ENCODE results near the gene PARP12.

PARP12 gene

GRCh38 chr7:140015471-140015970, 47.2 kb downstream of the PARP12 start:
- DNase-seq (ENCODE audit: low read depth), result no peak

DNA sequence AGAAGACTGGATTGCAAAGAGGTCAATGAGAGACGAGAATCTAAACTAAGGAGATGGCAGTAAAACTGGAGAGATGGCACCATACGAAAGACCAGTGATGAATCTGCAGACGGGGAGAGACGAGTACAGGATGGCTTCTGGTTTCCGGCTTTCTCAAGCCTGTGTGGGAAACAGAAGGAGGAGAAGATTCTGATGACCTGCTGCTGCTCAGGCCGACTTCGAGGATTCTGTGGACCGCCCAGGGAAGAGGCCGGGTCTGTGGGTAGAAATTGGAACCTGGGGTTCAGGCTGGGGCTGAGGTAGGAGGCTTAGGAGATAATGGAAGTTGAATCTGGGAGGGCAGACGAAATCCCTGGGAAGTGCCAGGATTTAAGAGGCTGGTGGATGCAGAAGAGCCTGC, 48.6 kb downstream of the PARP12 start:
- DNase-seq (ENCODE audit: low read depth), result no peak

- DNase-seq (ENCODE audit: low read depth), result no peak
These were observed 49.1 kb downstream of the PARP12 start for GRCh38 chr7:140013676-140014075.

- DNase-seq (ENCODE audit: low read depth), result no peak
These were observed 52.4 kb downstream of the PARP12 start for GRCh38 chr7:140010194-140010895.

DNA sequence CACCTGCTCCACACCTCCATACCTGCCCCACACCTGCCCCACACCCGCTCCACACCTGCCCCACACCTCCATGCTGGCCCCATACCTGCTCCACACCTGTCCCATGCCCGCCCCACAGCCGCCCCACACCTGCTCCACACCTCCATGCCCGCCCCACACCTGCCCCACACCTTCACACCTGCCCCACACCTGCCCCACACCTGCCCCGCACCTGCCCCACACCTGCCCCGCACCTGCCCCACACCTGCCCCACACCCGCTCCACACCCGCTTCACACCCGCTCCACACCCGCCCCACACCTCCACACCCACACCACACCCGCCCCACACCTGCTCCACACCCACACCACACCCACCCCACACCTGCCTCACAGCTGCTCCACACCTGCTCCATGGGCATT, 53.0 kb downstream of the PARP12 start:
- no peak for DNase-seq (ENCODE audit: low read depth)

GRCh38 chr7:140008755-140009610, 53.8 kb downstream of the PARP12 start:
- DNase-seq (ENCODE audit: low read depth), result no peak

DNA sequence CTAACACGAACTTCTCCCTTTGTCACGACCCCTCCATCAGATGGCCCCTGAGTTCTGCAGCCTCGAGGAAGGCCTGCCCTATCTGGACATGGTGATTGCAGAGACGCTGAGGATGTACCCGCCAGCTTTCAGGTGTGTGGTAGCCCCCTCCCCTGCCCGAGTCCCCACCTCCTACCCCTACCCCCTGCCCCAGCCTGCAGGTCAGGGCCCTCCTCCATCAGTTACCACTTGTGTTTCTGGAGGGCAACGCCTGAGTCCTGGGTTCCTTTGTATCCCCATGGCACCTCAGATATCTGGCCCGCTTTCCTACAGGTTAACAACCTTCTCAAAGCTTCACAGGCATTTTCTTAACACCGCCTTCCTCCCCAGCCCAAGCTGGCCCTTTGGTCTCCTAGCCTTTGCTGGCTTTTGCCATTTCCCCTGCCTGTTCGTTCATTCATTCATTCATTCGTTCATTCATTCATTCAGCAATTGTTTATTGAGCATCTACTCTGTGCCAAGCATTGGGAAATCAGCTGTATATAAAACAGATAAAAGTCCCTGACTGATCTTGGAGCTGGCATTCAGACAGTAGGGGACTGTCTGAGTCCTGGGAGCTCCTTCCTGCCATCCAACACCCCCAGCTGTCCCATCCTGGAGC, 55.6 kb downstream of the PARP12 start:
- no peak for DNase-seq (ENCODE audit: low read depth)

GRCh38 chr7:140006600-140006999, 56.2 kb downstream of the PARP12 start:
- DNase-seq (ENCODE audit: low read depth), result no peak

DNA sequence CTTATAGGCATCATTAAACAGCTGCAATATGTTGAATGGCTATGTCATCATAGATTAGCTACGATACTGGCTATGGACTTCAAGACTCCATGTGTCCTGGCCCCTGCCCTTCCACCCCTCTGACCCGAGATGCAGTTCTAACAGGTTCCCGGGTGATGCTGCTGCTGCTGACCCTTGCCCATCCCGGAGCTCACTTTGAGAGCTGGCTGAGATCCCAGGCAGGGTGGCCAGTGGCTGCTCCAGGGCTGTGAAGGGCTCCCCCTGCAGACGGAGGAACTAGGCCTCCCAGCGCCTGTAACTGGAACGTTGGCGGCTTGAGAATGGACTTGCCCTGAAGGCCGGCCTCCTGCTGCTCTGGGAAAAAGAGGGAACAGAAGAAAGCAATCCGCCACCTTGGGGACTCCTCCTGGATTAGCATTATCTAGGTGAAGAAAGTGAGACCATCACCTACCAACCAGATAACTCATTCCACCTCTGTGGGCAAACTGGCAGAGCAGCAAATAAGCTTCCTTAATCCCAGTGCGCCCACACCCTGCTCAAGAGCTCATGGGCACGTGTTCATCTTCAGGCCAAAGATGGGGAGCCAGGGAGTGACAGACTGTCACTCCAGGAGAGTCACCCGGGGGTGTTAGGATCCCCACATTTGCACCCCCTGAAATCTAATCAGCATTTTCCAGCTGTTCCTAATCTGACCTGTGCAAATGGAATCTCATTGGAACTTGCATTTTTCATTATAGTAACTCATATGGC, 56.8 kb downstream of the PARP12 start:
- DNase-seq (ENCODE audit: low read depth), result no peak

DNA sequence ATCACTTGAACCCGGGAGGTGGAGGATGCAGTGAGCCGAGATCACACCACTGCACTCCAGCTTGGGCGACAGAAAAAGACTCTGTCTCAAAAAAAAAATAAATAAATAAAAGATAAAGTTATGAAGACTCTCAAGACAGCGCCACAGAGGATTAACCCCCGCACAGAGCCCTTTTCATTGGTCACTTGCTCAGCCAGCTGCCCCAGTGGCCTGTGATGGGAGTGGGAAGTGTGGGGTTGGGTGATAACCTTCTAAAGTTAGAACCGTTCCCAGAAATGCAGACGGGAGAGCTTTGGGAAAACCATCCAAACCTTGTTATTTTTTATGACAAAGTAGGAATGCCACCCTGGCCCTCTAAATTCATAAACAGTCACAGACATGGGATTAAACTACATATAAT, 57.4 kb downstream of the PARP12 start:
- DNase-seq (ENCODE audit: low read depth), result no peak

DNA sequence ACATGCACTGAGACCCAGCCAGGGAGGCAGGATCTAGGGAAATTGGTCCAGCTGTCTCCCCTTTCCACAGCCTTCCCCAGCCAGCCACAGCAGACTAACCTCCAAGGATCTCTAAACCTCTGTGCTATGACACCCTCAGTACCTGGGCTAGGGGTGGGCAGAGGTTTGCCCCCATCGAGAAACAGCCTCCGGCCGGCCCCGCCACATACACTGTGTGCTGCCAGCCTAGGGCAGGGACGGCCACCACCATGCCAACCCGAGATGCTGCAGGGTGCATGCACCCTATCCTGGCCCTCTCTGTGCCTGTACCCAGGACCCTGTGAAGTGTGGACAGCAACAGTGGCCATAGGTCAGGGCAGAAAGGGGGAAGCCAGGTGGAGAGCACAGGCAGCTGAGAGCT, 58.1 kb downstream of the PARP12 start:
- no peak for DNase-seq (ENCODE audit: low read depth)

- peak; percentile 15 for DNase-seq (ENCODE audit: low read depth)
These were observed 58.8 kb downstream of the PARP12 start for GRCh38 chr7:140003913-140004382.

DNA sequence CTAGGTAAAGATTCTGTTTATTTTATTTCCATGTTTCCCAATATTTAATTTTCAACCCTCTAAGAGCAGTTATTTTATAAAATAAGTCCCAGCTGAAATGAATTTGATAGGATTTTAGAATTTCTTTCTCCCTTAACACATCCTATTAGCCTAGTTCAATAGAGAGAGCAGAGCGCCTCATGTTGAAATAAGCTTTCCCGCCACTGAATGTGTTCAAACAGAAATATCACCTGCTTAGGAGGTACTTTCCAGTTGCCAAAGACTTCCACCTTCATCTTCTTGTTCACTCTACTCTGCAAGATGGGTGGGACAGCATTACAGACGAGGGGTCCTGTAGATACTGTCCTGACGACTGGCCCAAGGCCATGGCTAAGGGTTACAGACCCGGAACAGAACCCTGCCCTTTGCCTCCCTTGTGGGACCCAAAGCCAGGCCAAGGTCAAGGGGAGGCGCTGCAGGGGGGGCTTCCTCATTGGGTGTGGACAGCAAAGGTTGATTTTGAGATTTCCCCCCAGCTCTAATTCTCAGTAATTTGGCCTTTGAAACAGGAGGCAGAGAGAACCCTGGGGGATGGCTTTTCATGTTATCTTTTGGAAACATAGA, 62.0 kb downstream of the PARP12 start:
- no peak for DNase-seq (ENCODE audit: low read depth)

- DNase-seq (ENCODE audit: low read depth), result no peak
These were observed 63.2 kb downstream of the PARP12 start for GRCh38 chr7:139999516-139999915.

- no peak for DNase-seq (ENCODE audit: low read depth)
These were observed 64.2 kb downstream of the PARP12 start for GRCh38 chr7:139998572-139998971.

GRCh38 chr7:139995017-139995915, 67.5 kb downstream of the PARP12 start:
- no peak for DNase-seq (ENCODE audit: low read depth)

- no peak for DNase-seq (ENCODE audit: low read depth)
These were observed 68.4 kb downstream of the PARP12 start for GRCh38 chr7:139994356-139994755.

DNA sequence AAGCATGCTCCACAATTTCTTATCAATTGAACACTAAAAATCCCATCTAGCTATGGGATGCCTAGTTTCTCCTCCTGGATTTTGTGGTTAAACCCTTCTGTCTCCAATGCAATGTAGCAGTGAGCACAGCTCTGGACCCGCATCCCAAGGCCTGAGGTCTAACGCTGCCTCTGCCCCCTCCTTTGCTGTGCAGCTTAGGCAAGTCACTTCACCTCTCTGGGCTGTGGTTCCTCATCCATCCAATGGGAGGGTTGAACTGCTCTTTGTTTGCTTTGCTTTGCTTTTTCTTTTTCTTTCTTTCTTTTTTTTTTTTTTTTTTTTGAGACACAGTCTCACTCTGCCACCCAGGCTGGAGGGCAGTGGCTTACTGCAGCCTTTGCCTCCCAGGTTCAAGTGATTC, 69.2 kb downstream of the PARP12 start:
- no peak for DNase-seq (ENCODE audit: low read depth)

DNA sequence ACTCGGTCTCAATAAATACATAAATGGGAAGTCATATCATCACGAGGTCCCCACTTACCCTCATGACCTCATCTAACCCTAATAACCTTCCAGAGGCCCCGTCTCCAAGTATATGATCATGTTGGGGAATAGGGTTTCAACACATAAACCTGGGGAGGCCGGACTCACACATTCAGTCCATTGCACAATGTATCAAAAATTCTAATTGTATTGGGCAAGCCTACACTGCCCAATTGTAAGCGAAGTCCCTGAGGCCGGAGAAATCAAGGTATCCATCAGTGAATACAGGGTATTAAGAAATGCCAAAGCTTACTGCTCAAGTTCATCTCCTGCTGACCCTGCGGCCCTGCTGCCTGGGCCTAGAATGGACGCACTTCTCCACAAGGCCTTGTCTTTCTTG, 69.6 kb downstream of the PARP12 start:
- no peak for DNase-seq (ENCODE audit: low read depth)

DNA sequence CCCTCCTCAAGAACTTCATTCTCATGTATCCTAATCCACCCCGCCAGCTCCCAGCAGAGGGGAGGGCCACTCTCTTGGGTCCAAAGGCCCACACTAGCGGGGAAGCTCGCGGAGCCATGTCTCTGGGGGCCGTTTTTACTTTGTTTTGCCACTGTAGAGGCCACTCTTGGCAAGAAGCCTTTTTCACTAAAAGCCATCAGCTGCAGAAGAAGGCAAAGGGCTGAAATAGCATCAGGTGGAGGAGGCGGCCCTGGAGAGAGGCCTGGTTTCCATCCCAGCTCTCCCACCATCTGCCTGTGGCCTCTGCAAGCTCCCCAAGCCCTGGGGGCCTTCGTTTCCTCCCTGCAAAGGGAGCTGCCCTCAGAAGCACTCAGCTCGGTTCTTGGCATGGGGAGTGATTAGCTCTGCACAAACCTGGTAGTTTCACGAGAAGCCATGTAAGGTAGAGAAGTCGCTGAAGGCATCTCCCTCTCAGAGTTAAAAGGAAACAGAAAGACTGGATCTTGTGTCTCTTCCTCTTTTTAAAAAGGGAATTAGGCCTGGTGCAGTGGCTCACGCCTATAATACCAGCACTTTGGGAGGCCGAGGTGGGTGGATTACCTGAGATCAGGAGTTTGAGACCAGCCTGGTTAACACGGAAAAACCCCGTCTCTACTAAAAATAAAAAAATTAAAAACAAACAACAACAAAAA, 70.3 kb downstream of the PARP12 start:
- no peak for DNase-seq (ENCODE audit: low read depth)

Measured in activated T-cell treated with anti-CD3 and anti-CD28 coated beads for 24 hours (primary cell).